ENCODE measurements around the gene ACSM2A. TPM values are rescaled to one million over a fixed set of nuclear protein-coding genes. Genes with fewer than 3 reads are reported as not detected.
"Not testable (repeated sequence)": the region's sequence is repeated elsewhere in the genome, so short reads cannot be mapped to it uniquely, and the experiment has no call there.

ACSM2A gene
- total RNA-seq, 4 donors from 2014 or later, result not detected

GRCh38 chr16:20470732-20471131 lies 19.4 kb downstream of the ACSM2A start:
- H3K4me3 ChIP-seq; H3K36me3 ChIP-seq; H3K27ac ChIP-seq; H3K27me3 ChIP-seq; H3K9me3 ChIP-seq; H3K4me1 ChIP-seq; intact Hi-C loops (cut with DNase I; ENCODE audit: low total_unique reads); DNase-seq: not testable (repeated sequence)

DNA sequence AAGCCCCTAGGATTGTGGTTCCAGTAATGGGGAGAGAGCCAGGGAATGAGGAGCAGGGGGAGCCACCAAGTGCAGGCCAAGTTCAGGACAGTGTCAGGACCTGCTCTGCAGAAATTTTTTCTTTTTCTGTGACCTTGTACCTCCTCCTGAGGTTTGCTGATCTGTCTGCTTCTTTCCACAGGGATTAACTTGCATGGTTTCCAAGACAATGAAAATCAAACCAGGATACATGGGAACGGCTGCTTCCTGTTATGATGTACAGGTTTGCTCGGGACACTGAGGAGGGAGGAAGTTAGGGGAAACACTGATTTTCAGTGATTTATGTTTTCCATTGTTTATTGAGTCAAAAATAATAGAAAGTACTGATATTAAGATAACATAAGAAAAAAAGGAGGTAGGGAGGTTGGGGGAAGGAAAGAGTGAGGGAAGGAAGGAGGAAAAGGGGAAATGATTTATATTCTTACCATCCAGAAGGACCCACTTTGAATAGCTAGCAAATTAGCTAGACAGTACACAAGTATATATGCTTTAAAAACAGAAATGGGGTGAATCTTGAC lies 25.9 kb downstream of the ACSM2A start:
- H3K4me3 ChIP-seq; H3K27ac ChIP-seq; intact Hi-C loops (cut with DNase I; ENCODE audit: low total_unique reads); H3K27me3 ChIP-seq; DNase-seq; H3K4me1 ChIP-seq; H3K9me3 ChIP-seq; H3K36me3 ChIP-seq: not testable (repeated sequence)

DNA sequence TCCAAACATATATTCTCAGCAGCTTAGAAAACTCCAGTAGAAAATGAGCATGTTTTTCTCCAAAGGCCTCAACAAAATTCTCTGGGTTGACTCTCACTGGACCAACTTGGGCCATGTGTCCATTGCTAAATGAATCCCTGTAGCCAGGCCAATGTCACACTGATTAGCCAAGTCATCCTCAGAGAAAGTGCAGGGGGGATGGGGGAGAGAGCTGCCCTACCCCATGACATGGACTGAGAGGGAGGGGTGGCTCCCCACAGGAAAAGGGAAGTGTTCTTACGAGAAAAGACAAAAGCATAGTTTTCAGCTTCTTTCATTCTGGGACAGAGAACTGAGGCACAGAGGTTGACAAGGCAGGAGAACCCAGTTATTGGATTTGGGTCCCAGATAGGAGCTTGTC lies 32.7 kb downstream of the ACSM2A start:
- H3K27me3 ChIP-seq; H3K4me3 ChIP-seq; H3K27ac ChIP-seq; H3K9me3 ChIP-seq; H3K36me3 ChIP-seq; intact Hi-C loops (cut with DNase I; ENCODE audit: low total_unique reads); H3K4me1 ChIP-seq; DNase-seq: not testable (repeated sequence)

GRCh38 chr16:20484726-20485125 lies 33.4 kb downstream of the ACSM2A start:
- no peaks in the 10 kb centered on the region for H3K36me3 ChIP-seq
- H3K4me3 ChIP-seq, result no peak overlapping the region
- no peaks in the 10 kb centered on the region for H3K4me1 ChIP-seq
- no peak for DNase-seq
- intact Hi-C loops (cut with DNase I; ENCODE audit: low total_unique reads), result no loop called here
- H3K27me3 ChIP-seq, result no peaks in the 10 kb centered on the region
- no peaks in the 10 kb centered on the region for H3K9me3 ChIP-seq
- TF ChIP-seq POLR2A (IDR thresholded peaks at IDR 0.05), result no peak
- TF ChIP-seq, protein P1, sequence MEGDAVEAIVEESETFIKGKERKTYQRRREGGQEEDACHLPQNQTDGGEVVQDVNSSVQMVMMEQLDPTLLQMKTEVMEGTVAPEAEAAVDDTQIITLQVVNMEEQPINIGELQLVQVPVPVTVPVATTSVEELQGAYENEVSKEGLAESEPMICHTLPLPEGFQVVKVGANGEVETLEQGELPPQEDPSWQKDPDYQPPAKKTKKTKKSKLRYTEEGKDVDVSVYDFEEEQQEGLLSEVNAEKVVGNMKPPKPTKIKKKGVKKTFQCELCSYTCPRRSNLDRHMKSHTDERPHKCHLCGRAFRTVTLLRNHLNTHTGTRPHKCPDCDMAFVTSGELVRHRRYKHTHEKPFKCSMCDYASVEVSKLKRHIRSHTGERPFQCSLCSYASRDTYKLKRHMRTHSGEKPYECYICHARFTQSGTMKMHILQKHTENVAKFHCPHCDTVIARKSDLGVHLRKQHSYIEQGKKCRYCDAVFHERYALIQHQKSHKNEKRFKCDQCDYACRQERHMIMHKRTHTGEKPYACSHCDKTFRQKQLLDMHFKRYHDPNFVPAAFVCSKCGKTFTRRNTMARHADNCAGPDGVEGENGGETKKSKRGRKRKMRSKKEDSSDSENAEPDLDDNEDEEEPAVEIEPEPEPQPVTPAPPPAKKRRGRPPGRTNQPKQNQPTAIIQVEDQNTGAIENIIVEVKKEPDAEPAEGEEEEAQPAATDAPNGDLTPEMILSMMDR (IDR thresholded peaks at IDR 0.05), result no peak
- no peak overlapping the region for H3K27ac ChIP-seq

- no peak for DNase-seq
- Histone ChIP-seq H3K4me1 (no peaks in the 10 kb centered on the region), H3K9me3 (no peaks in the 10 kb centered on the region), H3K4me3 (no peak overlapping the region), H3K36me3 (no peaks in the 10 kb centered on the region), H3K27ac (no peak overlapping the region), H3K27me3 (no peaks in the 10 kb centered on the region)
- intact Hi-C loops (cut with DNase I; ENCODE audit: low total_unique reads), result no loop called here
- TF ChIP-seq, protein P1 (IDR thresholded peaks at IDR 0.05), result no peak
- TF ChIP-seq POLR2A (IDR thresholded peaks at IDR 0.05), result no peak
These were observed 34.1 kb downstream of the ACSM2A start for GRCh38 chr16:20485408-20485807.

DNA sequence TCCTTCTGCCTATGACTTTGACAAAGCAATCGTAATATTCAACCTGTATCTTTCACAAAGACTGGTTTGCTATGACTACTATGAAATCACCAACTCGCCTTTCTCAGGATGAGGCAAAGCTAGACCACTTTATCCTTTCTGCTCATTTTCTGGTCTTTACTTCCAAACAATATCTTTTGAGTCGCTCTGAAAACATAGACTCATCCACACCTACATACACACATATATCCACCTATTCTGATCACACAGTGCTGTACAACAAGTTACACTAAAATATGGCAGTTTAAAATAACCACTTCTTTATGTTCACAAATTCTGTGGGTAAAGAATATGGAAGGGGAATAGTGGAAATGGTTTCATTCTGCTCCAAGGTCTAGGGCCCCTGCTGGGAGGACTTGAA lies 39.7 kb downstream of the ACSM2A start:
- DNase-seq; intact Hi-C loops (cut with DNase I; ENCODE audit: low total_unique reads): not testable (repeated sequence)

DNA sequence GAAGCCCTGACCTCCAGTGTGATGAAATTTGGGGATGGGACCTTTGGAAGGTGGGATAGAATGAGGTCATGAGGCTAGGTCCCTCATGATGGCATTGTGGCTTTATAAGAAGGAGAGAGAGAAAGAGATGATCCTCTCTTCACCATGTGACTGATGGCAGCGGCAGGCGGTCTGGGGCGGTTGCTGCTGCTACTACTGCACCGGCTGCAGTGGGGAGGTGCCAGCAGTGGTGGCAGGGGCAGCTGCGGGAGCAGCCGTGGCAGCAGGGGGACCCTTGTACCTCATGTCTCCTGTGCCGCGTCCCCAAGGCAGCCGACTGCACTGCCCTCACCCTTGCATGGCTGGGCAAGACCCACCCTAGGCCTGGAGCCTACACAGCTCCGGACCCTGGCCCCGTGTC lies 40.1 kb downstream of the ACSM2A start:
- intact Hi-C loops (cut with DNase I; ENCODE audit: low total_unique reads); H3K4me3 ChIP-seq; H3K4me1 ChIP-seq: not testable (repeated sequence)

More for the DNA sequence above, 39.7 kb downstream of the ACSM2A start:
- H3K4me3 ChIP-seq, H3K27ac ChIP-seq, H3K27me3 ChIP-seq, H3K36me3 ChIP-seq, H3K4me1 ChIP-seq, H3K9me3 ChIP-seq: not testable (repeated sequence)

GRCh38 chr16:20504418-20504817 lies 53.1 kb downstream of the ACSM2A start:
- no peaks in the 10 kb centered on the region for H3K9me3 ChIP-seq
- TF ChIP-seq, protein P1 (IDR thresholded peaks at IDR 0.05), result no peak
- no peak for TF ChIP-seq POLR2A (IDR thresholded peaks at IDR 0.05)
- no peak for DNase-seq
- H3K4me1 ChIP-seq, result no peaks in the 10 kb centered on the region
- no peak overlapping the region for H3K27ac ChIP-seq
- H3K4me3 ChIP-seq, result no peak overlapping the region
- H3K27me3 ChIP-seq, result no peaks in the 10 kb centered on the region
- no peaks in the 10 kb centered on the region for H3K36me3 ChIP-seq
- intact Hi-C loops (cut with DNase I; ENCODE audit: low total_unique reads), result no loop called here

More for the DNA sequence above, 40.1 kb downstream of the ACSM2A start:
- not testable (repeated sequence) for DNase-seq, H3K27ac ChIP-seq, H3K36me3 ChIP-seq, H3K9me3 ChIP-seq, H3K27me3 ChIP-seq

All from uterus (tissue), 4 donors.